ENCODE measurements around the gene C6orf132.
"Not testable (repeated sequence)": the region's sequence is repeated elsewhere in the genome, so short reads cannot be mapped to it uniquely, and the experiment has no call there.

The C6orf132 gene

GRCh38 chr6:42142118-42142835 is at the start of gene C6orf132:
TSS of gene C6orf132 (minus strand) at chr6:42142620. CDS start at chr6:42142444, 176 bp downstream.
- DNase-seq, result no peak

GRCh38 chr6:42190554-42191183 is 48.2 kb upstream of the C6orf132 start:
- no peak for DNase-seq

GRCh38 chr6:42188406-42188805 is 46.0 kb upstream of the C6orf132 start:
- DNase-seq, result no peak

GRCh38 chr6:42185597-42185996 is 43.2 kb upstream of the C6orf132 start:
- no peak for DNase-seq

- DNase-seq, result no peak
These were observed 42.1 kb upstream of the C6orf132 start for GRCh38 chr6:42184475-42184874.

GRCh38 chr6:42182101-42182500 is 39.7 kb upstream of the C6orf132 start:
- no peak for DNase-seq

- DNase-seq, result no peak
These were observed 37.5 kb upstream of the C6orf132 start for GRCh38 chr6:42179945-42180313.

- no peak for DNase-seq
These were observed 37.0 kb upstream of the C6orf132 start for GRCh38 chr6:42179261-42179944.

- DNase-seq, result no peak
These were observed 35.3 kb upstream of the C6orf132 start for GRCh38 chr6:42177514-42178364.

- no peak for DNase-seq
These were observed 34.6 kb upstream of the C6orf132 start for GRCh38 chr6:42176981-42177380.

GRCh38 chr6:42175860-42176259 is 33.4 kb upstream of the C6orf132 start:
- no peak for DNase-seq

GRCh38 chr6:42173101-42173500 is 30.7 kb upstream of the C6orf132 start, which contains the start of gene GUCA1A:
TSS of gene GUCA1A (plus strand) at chr6:42173364. CDS start at chr6:42173614, 250 bp downstream.
- no peak for DNase-seq

- DNase-seq, result no peak
These were observed 29.6 kb upstream of the C6orf132 start for GRCh38 chr6:42171813-42172581.

- DNase-seq, result not testable (repeated sequence)
These were observed 27.4 kb upstream of the C6orf132 start for GRCh38 chr6:42169780-42170179.

GRCh38 chr6:42168650-42169049 is 26.2 kb upstream of the C6orf132 start:
- no peak for DNase-seq

GRCh38 chr6:42166444-42167141 is 24.2 kb upstream of the C6orf132 start:
- peak; percentile 76 for DNase-seq

GRCh38 chr6:42165016-42165415 is 22.6 kb upstream of the C6orf132 start:
- no peak for DNase-seq

GRCh38 chr6:42163981-42164380 is 21.6 kb upstream of the C6orf132 start:
- no peak for DNase-seq

GRCh38 chr6:42162812-42163211 is 20.4 kb upstream of the C6orf132 start:
- DNase-seq, result no peak

- DNase-seq, result no peak
These were observed 20.0 kb upstream of the C6orf132 start for GRCh38 chr6:42162384-42162783.

- DNase-seq, result no peak
These were observed 17.1 kb upstream of the C6orf132 start for GRCh38 chr6:42159431-42160024.
